CD4-positive, alpha-beta T cell treated with Interleukin-21 for 1 hour (primary cell): ENCODE measurements around the gene PCMTD2.

Experiments used
- DNase-seq: peaks from one replicate; pipeline ENCODE4 v3.0.0-alpha.2; 2020

Gene PCMTD2

GRCh38 chr20:64255361-64256281 lies at the start of gene PCMTD2:
Gene PCMTD2, plus strand, starts transcription at chr20:64255748. Its CDS starts 4,218 bp downstream, at chr20:64259966.
- peak; percentile 88 for DNase-seq

- DNase-seq, result no peak
These were observed 48.9 kb upstream of the PCMTD2 start for GRCh38 chr20:64206614-64207013.

GRCh38 chr20:64207641-64208590 lies 47.6 kb upstream of the PCMTD2 start:
- DNase-seq, result no peak

- no peak for DNase-seq
These were observed 46.4 kb upstream of the PCMTD2 start for GRCh38 chr20:64209148-64209547.

- DNase-seq, result no peak
These were observed 44.7 kb upstream of the PCMTD2 start for GRCh38 chr20:64210656-64211369.

GRCh38 chr20:64211874-64212658 lies 43.5 kb upstream of the PCMTD2 start:
- no peak for DNase-seq

GRCh38 chr20:64212755-64213154 lies 42.8 kb upstream of the PCMTD2 start:
- DNase-seq, result no peak

- DNase-seq, result no peak
These were observed 41.4 kb upstream of the PCMTD2 start for GRCh38 chr20:64214113-64214512.

GRCh38 chr20:64214952-64215351 lies 40.6 kb upstream of the PCMTD2 start:
- no peak for DNase-seq

- no peak for DNase-seq
These were observed 39.5 kb upstream of the PCMTD2 start for GRCh38 chr20:64216036-64216435.

GRCh38 chr20:64216910-64217309 lies 38.6 kb upstream of the PCMTD2 start:
- no peak for DNase-seq

GRCh38 chr20:64217539-64218221 lies 37.9 kb upstream of the PCMTD2 start:
- no peak for DNase-seq

- DNase-seq, result peak; percentile 18
These were observed 36.3 kb upstream of the PCMTD2 start for GRCh38 chr20:64219202-64219601.

- DNase-seq, result no peak
These were observed 35.8 kb upstream of the PCMTD2 start for GRCh38 chr20:64219730-64220129.

GRCh38 chr20:64220420-64220819 lies 35.1 kb upstream of the PCMTD2 start:
- DNase-seq, result no peak

- no peak for DNase-seq
These were observed 34.5 kb upstream of the PCMTD2 start for GRCh38 chr20:64220891-64221527.

- DNase-seq, result no peak
These were observed 33.2 kb upstream of the PCMTD2 start for GRCh38 chr20:64222291-64222735.

GRCh38 chr20:64222851-64223525 lies 32.6 kb upstream of the PCMTD2 start:
- no peak for DNase-seq

- DNase-seq, result no peak
These were observed 32.0 kb upstream of the PCMTD2 start for GRCh38 chr20:64223526-64224067.
